Hematopoietic multipotent progenitor cell treated with erythropoietin and hydrocortisone succinate and interleukin-3 and kit ligand, for 8 days (in vitro differentiated cells): ENCODE measurements around the gene FCMR.
"Not testable (repeated sequence)": the region's sequence is repeated elsewhere in the genome, so short reads cannot be mapped to it uniquely, and the experiment has no call there.

Experiments
- DNase-seq: peaks from one replicate; pipeline ENCODE4 v3.0.0-alpha.2; 2015

FCMR gene

GRCh38 chr1:206949208-206949607, 27.5 kb upstream of the FCMR start:
- no peak for DNase-seq

GRCh38 chr1:206947255-206947654, 25.5 kb upstream of the FCMR start:
- no peak for DNase-seq

- DNase-seq = no peak
Observed at GRCh38 chr1:206946261-206946660, 24.5 kb upstream of the FCMR start, which contains the start of gene PIGR. Gene PIGR (minus strand): TSS chr1:206946466. CDS start chr1:206940531, 5,935 bp downstream.

- no peak for DNase-seq
Observed at GRCh38 chr1:206945779-206946178, 24.0 kb upstream of the FCMR start.

GRCh38 chr1:206944703-206945102, 23.0 kb upstream of the FCMR start:
- no peak for DNase-seq

GRCh38 chr1:206941766-206942418, 20.2 kb upstream of the FCMR start:
- peak; percentile 83 for DNase-seq

GRCh38 chr1:206940588-206940936, 18.8 kb upstream of the FCMR start:
- no peak for DNase-seq

GRCh38 chr1:206939841-206940587, 18.3 kb upstream of the FCMR start:
- no peak for DNase-seq

GRCh38 chr1:206939131-206939530, 17.4 kb upstream of the FCMR start:
- DNase-seq = no peak

- DNase-seq = no peak
Observed at GRCh38 chr1:206937425-206937824, 15.7 kb upstream of the FCMR start.

- peak; percentile 69 for DNase-seq
Observed at GRCh38 chr1:206935491-206936067, 13.8 kb upstream of the FCMR start.

GRCh38 chr1:206933333-206933945, 11.7 kb upstream of the FCMR start:
- DNase-seq = peak; percentile 47

- no peak for DNase-seq
Observed at GRCh38 chr1:206932177-206932576, 10.4 kb upstream of the FCMR start.

- no peak for DNase-seq
Observed at GRCh38 chr1:206931709-206932108, 10.0 kb upstream of the FCMR start.

- no peak for DNase-seq
Observed at GRCh38 chr1:206930210-206930798, 8.6 kb upstream of the FCMR start.

GRCh38 chr1:206929524-206929923, 7.8 kb upstream of the FCMR start:
- no peak for DNase-seq

GRCh38 chr1:206926286-206926685, 4.5 kb upstream of the FCMR start:
- DNase-seq = no peak

- DNase-seq = peak; percentile 52
Observed at GRCh38 chr1:206925106-206925736, 3.5 kb upstream of the FCMR start.

GRCh38 chr1:206924592-206925105, 2.9 kb upstream of the FCMR start:
- DNase-seq = no peak

- DNase-seq = not testable (repeated sequence)
Observed at GRCh38 chr1:206923961-206924557, 2.3 kb upstream of the FCMR start.

- no peak for DNase-seq
Observed at GRCh38 chr1:206923009-206923960, 1.5 kb upstream of the FCMR start.
